ENCODE results near the gene RAB44. TPM values are rescaled to one million over a fixed set of nuclear protein-coding genes. Genes with fewer than 3 reads are reported as not detected.

Gene RAB44
- total RNA-seq, 4 donors from 2014 or later, result 0.14 to 1.1 (median 0.46) TPM

DNA sequence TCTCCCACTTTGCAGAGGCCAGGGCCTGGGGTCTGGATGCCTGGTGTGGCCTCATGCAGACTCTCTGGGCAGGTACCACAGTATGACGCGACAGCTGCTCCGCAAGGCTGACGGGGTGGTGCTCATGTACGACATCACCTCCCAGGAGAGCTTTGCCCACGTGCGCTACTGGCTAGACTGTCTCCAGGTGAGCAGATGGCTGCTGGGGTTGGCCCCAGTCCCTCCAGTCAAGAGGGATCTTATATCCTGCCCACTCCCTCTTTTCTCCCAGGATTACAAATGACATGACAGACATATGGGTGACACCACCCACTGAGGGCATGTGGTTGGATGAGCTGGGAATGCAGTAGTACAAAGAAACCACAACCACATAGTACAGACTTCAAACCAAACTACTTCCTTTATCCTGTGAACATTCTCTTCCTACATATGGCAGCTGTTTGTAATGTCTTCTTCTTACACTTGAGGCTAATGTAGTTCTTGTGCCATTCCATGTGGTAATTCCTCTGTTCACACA is 29.9 kb downstream of the RAB44 start:
- intact Hi-C loops (cut with DNase I; ENCODE audit: low total_unique reads) (no loop called here), in situ Hi-C loops (cut with MboI; ENCODE audit: low pct_ligation_motif_present in 1 of 4, low pct_unique_long_range_greater_than_20kb in 1 of 4, low sequenced_read_pairs in 3 of 4) (no loop called here)
- no peak overlapping the region for H3K4me3 ChIP-seq
- DNase-seq, result no peak
- no peaks in the 10 kb centered on the region for H3K9me3 ChIP-seq
- no peak overlapping the region for H3K27ac ChIP-seq
- 92% methylated on average over 2 of the region's 7 CpGs; no CpG with 5 or more reads in 1 of the 2 donors for WGBS, 2 donors (ENCODE audit: low coverage in 1 of 2)
- no peaks in the 10 kb centered on the region for H3K36me3 ChIP-seq
- H3K4me1 ChIP-seq, result no peaks in the 10 kb centered on the region
- no peaks in the 10 kb centered on the region for H3K27me3 ChIP-seq
- TF ChIP-seq POLR2AphosphoS5 (IDR thresholded peaks at IDR 0.05) (no peak), EP300 (IDR thresholded peaks at IDR 0.05; ENCODE audit: low read depth) (no peak), POLR2A (IDR thresholded peaks at IDR 0.05) (no peak)
- TF ChIP-seq, protein P1, sequence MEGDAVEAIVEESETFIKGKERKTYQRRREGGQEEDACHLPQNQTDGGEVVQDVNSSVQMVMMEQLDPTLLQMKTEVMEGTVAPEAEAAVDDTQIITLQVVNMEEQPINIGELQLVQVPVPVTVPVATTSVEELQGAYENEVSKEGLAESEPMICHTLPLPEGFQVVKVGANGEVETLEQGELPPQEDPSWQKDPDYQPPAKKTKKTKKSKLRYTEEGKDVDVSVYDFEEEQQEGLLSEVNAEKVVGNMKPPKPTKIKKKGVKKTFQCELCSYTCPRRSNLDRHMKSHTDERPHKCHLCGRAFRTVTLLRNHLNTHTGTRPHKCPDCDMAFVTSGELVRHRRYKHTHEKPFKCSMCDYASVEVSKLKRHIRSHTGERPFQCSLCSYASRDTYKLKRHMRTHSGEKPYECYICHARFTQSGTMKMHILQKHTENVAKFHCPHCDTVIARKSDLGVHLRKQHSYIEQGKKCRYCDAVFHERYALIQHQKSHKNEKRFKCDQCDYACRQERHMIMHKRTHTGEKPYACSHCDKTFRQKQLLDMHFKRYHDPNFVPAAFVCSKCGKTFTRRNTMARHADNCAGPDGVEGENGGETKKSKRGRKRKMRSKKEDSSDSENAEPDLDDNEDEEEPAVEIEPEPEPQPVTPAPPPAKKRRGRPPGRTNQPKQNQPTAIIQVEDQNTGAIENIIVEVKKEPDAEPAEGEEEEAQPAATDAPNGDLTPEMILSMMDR (IDR thresholded peaks at IDR 0.05), result no peak

DNA sequence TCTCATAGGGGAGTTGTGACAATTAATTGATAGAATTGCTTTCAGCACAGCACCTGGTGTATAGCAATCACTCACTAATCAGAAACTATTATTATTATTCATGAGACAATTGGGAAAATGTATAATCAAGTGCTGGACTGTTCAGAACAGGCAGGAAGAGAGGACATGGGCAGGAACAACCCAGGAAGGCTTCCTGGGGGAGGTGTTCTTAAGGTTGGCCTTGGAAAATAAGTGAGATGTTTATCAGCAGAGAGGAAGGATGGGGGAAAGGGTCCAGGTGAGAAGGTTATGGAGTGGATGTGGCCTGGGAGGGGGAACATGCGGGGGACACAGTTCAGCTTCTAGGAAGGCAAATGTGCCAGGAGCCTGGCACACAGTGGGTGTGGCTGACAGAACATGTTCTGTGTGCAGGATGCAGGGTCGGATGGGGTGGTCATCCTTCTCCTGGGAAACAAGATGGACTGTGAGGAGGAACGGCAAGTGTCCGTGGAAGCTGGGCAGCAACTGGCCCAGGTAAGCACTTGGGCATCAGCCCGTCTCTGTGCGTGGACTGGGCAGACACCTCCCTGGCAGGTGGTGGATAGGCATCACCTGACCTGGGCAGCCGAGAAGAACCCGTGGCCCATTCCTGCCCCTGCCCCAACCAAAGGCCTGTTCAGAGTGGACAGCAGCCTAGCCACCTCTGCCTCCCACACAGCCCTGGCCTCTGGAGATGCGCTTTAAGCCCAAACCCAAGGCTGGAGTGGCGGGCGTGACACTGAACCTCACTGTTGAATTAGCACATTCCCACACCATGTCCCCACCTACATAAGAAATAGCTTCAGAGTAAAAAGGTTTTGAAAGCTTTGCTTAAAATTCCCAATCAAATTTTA is 30.9 kb downstream of the RAB44 start:
- intact Hi-C loops (cut with DNase I; ENCODE audit: low total_unique reads), result no loop called here
- in situ Hi-C loops (cut with MboI; ENCODE audit: low pct_ligation_motif_present in 1 of 4, low pct_unique_long_range_greater_than_20kb in 1 of 4, low sequenced_read_pairs in 3 of 4), result no loop called here
- Histone ChIP-seq H3K36me3 (no peaks in the 10 kb centered on the region), H3K4me3 (no peak overlapping the region), H3K27me3 (no peaks in the 10 kb centered on the region), H3K27ac (no peak overlapping the region), H3K9me3 (no peaks in the 10 kb centered on the region), H3K4me1 (no peaks in the 10 kb centered on the region)
- DNase-seq, result no peak
- TF ChIP-seq POLR2AphosphoS5 (IDR thresholded peaks at IDR 0.05), result no peak
- no peak for TF ChIP-seq POLR2A (IDR thresholded peaks at IDR 0.05)
- TF ChIP-seq EP300 (IDR thresholded peaks at IDR 0.05; ENCODE audit: low read depth), result no peak
- TF ChIP-seq, protein P1 (IDR thresholded peaks at IDR 0.05), result no peak
- 87 to 100% methylated on average over 1 to 11 of the region's 11 CpGs for WGBS, 2 donors (ENCODE audit: low coverage in 1 of 2)

DNA sequence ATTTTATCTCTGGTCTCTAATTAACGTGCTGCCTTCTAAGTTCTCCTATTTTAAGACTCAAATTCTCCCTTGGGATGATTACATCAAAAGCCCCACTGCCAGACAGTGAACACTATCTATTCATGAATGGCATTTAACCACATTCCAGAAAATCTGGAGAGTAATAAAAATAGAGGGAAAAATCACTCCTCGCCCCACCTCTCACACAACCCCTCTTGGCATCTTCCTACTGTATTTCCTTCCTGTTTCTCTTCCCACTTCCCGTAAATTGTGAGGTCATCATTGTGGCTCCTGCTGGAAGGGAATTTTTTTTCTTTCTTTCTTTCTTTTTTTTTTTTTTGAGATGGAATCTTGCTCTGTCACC is 31.5 kb downstream of the RAB44 start:
- Histone ChIP-seq H3K36me3 (no peaks in the 10 kb centered on the region), H3K4me1 (no peaks in the 10 kb centered on the region), H3K9me3 (no peaks in the 10 kb centered on the region), H3K27me3 (no peaks in the 10 kb centered on the region), H3K27ac (no peak overlapping the region), H3K4me3 (no peak overlapping the region)
- WGBS, 2 donors (ENCODE audit: low coverage in 1 of 2), result 44 to 71% methylated on average over 3 of the region's 3 CpGs
- TF ChIP-seq EP300 (IDR thresholded peaks at IDR 0.05; ENCODE audit: low read depth) (no peak), POLR2A (IDR thresholded peaks at IDR 0.05) (no peak), POLR2AphosphoS5 (IDR thresholded peaks at IDR 0.05) (no peak)
- TF ChIP-seq, protein P1 (IDR thresholded peaks at IDR 0.05), result no peak
- intact Hi-C loops (cut with DNase I; ENCODE audit: low total_unique reads) (no loop called here), in situ Hi-C loops (cut with MboI; ENCODE audit: low pct_ligation_motif_present in 1 of 4, low pct_unique_long_range_greater_than_20kb in 1 of 4, low sequenced_read_pairs in 3 of 4) (no loop called here)
- no peak for DNase-seq

DNA sequence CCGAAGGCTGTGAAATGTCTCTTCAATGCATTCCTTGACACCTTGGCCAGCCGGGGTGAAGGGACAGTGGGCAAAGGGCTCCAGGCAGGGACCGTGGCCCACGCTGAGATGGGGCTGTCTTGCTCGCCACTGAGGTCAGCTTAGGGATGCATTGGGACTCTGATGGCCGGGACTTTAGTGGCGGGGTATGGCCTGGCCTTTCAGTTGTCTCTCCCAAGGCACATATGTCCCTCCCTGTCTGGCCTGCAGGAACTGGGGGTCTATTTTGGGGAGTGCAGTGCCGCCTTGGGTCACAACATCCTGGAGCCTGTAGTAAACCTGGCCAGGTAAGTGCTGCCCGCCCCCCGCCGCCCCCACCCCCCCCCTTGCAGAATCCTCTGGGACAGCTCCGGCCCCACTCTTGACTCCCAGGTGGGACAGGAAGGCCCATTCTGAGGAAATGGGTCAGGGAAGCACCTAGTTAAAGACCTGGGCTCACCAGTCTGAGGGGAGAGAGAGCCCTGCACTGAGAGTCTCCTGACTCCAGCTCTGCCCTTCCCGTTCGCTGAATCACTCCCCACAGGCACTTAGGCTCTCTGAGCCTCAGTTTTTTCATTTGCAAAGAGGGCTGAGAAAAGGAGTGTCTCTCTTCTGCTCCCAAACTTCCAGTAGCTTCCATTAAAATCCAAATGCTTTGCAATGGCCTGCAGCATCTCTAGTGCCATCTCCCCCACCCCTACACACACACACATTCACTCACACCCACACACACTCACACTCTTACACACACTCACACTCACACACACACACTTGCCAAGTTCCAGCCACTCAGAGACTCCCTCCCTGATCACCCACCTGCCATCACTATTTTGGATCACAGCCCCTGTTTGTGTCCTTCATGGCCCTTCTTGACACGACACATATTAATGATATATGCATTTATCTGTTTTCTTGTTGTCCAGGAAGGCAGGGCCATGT is 33.1 kb downstream of the RAB44 start:
- TF ChIP-seq POLR2AphosphoS5 (IDR thresholded peaks at IDR 0.05) (no peak), POLR2A (IDR thresholded peaks at IDR 0.05) (no peak), EP300 (IDR thresholded peaks at IDR 0.05; ENCODE audit: low read depth) (no peak)
- TF ChIP-seq, protein P1 (IDR thresholded peaks at IDR 0.05), result no peak
- no peak overlapping the region for H3K27ac ChIP-seq
- intact Hi-C loops (cut with DNase I; ENCODE audit: low total_unique reads), result no loop called here
- in situ Hi-C loops (cut with MboI; ENCODE audit: low pct_ligation_motif_present in 1 of 4, low pct_unique_long_range_greater_than_20kb in 1 of 4, low sequenced_read_pairs in 3 of 4), result no loop called here
- no peaks in the 10 kb centered on the region for H3K9me3 ChIP-seq
- no peaks in the 10 kb centered on the region for H3K27me3 ChIP-seq
- no peak overlapping the region for H3K4me3 ChIP-seq
- H3K4me1 ChIP-seq, result peaks cover 9 to 13% (median 11%) of the 10 kb centered on the region in 4 donors
- DNase-seq, result no peak
- H3K36me3 ChIP-seq, result no peaks in the 10 kb centered on the region
- 84 to 90% methylated on average over 5 to 14 of the region's 15 CpGs for WGBS, 2 donors (ENCODE audit: low coverage in 1 of 2)
